Measurements from ENCODE around the gene NKG7. TPM values are rescaled to one million over a fixed set of nuclear protein-coding genes. Genes with fewer than 3 reads are reported as not detected.

The NKG7 gene
- total and polyA plus RNA-seq, 2 of the 13 experiments (the other 11 are each of a cell fraction or from before 2014, with no cell fraction given), result 0.40 TPM; not detected in 1

- TF ChIP-seq HNRNPH1 (optimal IDR thresholded peaks at IDR 0.05; ENCODE audit: low read depth, low read length), result peak; percentile 35
- TF ChIP-seq EED (CRISPR knock-in tag; IDR thresholded peaks at IDR 0.05), result 0 out of 2 replicates have a peak, but pooled peaks have one; percentile 39
- peak; percentile 81 for TF ChIP-seq ZNF687 (CRISPR knock-in tag; IDR thresholded peaks at IDR 0.05)
- TF ChIP-seq, protein P1, sequence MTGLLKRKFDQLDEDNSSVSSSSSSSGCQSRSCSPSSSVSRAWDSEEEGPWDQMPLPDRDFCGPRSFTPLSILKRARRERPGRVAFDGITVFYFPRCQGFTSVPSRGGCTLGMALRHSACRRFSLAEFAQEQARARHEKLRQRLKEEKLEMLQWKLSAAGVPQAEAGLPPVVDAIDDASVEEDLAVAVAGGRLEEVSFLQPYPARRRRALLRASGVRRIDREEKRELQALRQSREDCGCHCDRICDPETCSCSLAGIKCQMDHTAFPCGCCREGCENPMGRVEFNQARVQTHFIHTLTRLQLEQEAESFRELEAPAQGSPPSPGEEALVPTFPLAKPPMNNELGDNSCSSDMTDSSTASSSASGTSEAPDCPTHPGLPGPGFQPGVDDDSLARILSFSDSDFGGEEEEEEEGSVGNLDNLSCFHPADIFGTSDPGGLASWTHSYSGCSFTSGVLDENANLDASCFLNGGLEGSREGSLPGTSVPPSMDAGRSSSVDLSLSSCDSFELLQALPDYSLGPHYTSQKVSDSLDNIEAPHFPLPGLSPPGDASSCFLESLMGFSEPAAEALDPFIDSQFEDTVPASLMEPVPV (CRISPR knock-in tag; IDR thresholded peaks at IDR 0.05), result no peak
- TF ChIP-seq HNRNPL (IDR thresholded peaks at IDR 0.05; ENCODE audit: low read depth, low read length), result peak; percentile 83; the same call in 1 of the 2 replicates
- peak; percentile 32; the same call in 1 of the 2 replicates for TF ChIP-seq HDAC1 (CRISPR knock-in tag; IDR thresholded peaks at IDR 0.05)
- TF ChIP-seq SALL1 (CRISPR knock-in tag; IDR thresholded peaks at IDR 0.05), result peak; percentile 37; the same call in 1 of the 2 replicates
- TF ChIP-seq CEBPG (CRISPR knock-in tag; IDR thresholded peaks at IDR 0.05), result no peak
- TF ChIP-seq ZNF678 (CRISPR knock-in tag; IDR thresholded peaks at IDR 0.05), result no peak
- TF ChIP-seq RAD21 (CRISPR knock-in tag; IDR thresholded peaks at IDR 0.05), result 0 out of 2 replicates have a peak, but pooled peaks have one; percentile 27
- TF ChIP-seq ZNF7 (CRISPR knock-in tag; IDR thresholded peaks at IDR 0.05), result no peak
- 0 out of 2 replicates have a peak, but pooled peaks have one; percentile 80 for TF ChIP-seq SMAD9 (CRISPR knock-in tag; IDR thresholded peaks at IDR 0.05)
- TF ChIP-seq, protein P2, sequence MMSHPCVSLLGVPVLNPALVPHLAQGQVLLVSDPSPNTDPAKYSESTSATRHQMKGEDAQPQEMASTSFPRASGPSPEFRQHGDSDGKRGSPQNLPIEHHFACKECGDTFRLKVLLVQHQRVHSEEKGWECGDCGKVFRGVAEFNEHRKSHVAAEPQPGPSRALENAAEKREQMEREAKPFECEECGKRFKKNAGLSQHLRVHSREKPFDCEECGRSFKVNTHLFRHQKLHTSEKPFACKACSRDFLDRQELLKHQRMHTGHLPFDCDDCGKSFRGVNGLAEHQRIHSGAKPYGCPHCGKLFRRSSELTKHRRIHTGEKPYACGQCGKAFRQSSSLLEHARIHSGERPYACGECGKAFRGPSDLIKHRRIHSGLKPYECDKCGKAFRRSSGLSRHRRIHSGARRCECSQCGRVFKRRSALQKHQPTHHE (CRISPR knock-in tag; IDR thresholded peaks at IDR 0.05; ENCODE audit: borderline replicate concordance), result no peak
- TF ChIP-seq MEF2D (CRISPR knock-in tag; IDR thresholded peaks at IDR 0.05), result 0 out of 2 replicates have a peak, but pooled peaks have one; percentile 24
- TF ChIP-seq AGO1 (IDR thresholded peaks at IDR 0.05; ENCODE audit: low read depth, low read length, poor library complexity, severe bottlenecking), result peak; percentile 38
- TF ChIP-seq POLR2G (IDR thresholded peaks at IDR 0.05; ENCODE audit: low read depth, low read length), result peak; percentile 58
- TF ChIP-seq DMAP1 (CRISPR knock-in tag; IDR thresholded peaks at IDR 0.05), result no peak
- TF ChIP-seq ZNF343 (CRISPR knock-in tag; IDR thresholded peaks at IDR 0.05), result 0 out of 2 replicates have a peak, but pooled peaks have one; percentile 47
- peak; percentile 57; the same call in 1 of the 2 replicates for TF ChIP-seq ZNF768 (CRISPR knock-in tag; IDR thresholded peaks at IDR 0.05)
- peak; percentile 59; the same call in 1 of the 2 replicates for TF ChIP-seq ZNF788 (CRISPR knock-in tag; IDR thresholded peaks at IDR 0.05; ENCODE audit: borderline replicate concordance)
- TF ChIP-seq KLF13 (CRISPR knock-in tag; IDR thresholded peaks at IDR 0.05), result no peak
- no peak for TF ChIP-seq NFE2L1 (CRISPR knock-in tag; IDR thresholded peaks at IDR 0.05; ENCODE audit: borderline replicate concordance)
- no peak for TF ChIP-seq IRF9 (CRISPR knock-in tag; IDR thresholded peaks at IDR 0.05; ENCODE audit: borderline replicate concordance)
Observed at GRCh38 chr19:51352783-51353360, 19.6 kb downstream of the NKG7 start (continued).

Measured in HepG2 (cell line).